Measurements from ENCODE around the gene DLGAP4. TPM values are rescaled to one million over a fixed set of nuclear protein-coding genes. Genes with fewer than 3 reads are reported as not detected.

DLGAP4 gene
- total and polyA plus RNA-seq, 10 donors, result 12.0 to 60.9 (median 45.9) TPM

GRCh38 chr20:36543184-36544133, 237.3 kb downstream of the DLGAP4 start:
- TF ChIP-seq POLR2A (IDR thresholded peaks at IDR 0.05) (no peak), POLR2AphosphoS5 (IDR thresholded peaks at IDR 0.05) (peak; percentile 16 to 54 (median 53))
- H3K27ac ChIP-seq, result peak overlapping the region in 7 of 8 donors; percentile 15 to 86 (median 81)
- intact Hi-C loops (cut with DNase I; ENCODE audit: low total_unique reads), result no loop called here
- H3K4me3 ChIP-seq, result peak overlapping the region in 6 of 8 donors; percentile 40 to 74 (median 50)
- peaks cover 0 to 13% (median 0%) of the 10 kb centered on the region in 7 donors for H3K27me3 ChIP-seq (replicated peaks in 1 of 7)
- peaks cover 0 to 38% (median 0%) of the 10 kb centered on the region in 6 donors for H3K36me3 ChIP-seq
- H3K4me1 ChIP-seq, result peaks cover 0 to 78% (median 43%) of the 10 kb centered on the region in 6 donors
- H3K9me3 ChIP-seq, result no peaks in the 10 kb centered on the region
- 66 to 84% (median 75%) methylated on average over 11 to 14 of the region's 14 CpGs for WGBS, 5 donors
- DNase-seq, result peak; percentile 67

- DNase-seq, result peak; percentile 65
- Histone ChIP-seq H3K36me3 (peaks cover 0 to 48% (median 0%) of the 10 kb centered on the region in 6 donors), H3K27me3 (replicated peaks in 1 of 7) (peaks cover 0 to 13% (median 0%) of the 10 kb centered on the region in 7 donors), H3K27ac (peak overlapping the region in 6 of 8 donors; percentile 15 to 86 (median 80)), H3K4me1 (peaks cover 0 to 78% (median 43%) of the 10 kb centered on the region in 6 donors), H3K4me3 (peak overlapping the region in 5 of 8 donors; percentile 23 to 74 (median 55)), H3K9me3 (no peaks in the 10 kb centered on the region)
- no peak for TF ChIP-seq POLR2A (IDR thresholded peaks at IDR 0.05)
- TF ChIP-seq POLR2AphosphoS5 (IDR thresholded peaks at IDR 0.05), result no peak
- TF ChIP-seq, protein P1, sequence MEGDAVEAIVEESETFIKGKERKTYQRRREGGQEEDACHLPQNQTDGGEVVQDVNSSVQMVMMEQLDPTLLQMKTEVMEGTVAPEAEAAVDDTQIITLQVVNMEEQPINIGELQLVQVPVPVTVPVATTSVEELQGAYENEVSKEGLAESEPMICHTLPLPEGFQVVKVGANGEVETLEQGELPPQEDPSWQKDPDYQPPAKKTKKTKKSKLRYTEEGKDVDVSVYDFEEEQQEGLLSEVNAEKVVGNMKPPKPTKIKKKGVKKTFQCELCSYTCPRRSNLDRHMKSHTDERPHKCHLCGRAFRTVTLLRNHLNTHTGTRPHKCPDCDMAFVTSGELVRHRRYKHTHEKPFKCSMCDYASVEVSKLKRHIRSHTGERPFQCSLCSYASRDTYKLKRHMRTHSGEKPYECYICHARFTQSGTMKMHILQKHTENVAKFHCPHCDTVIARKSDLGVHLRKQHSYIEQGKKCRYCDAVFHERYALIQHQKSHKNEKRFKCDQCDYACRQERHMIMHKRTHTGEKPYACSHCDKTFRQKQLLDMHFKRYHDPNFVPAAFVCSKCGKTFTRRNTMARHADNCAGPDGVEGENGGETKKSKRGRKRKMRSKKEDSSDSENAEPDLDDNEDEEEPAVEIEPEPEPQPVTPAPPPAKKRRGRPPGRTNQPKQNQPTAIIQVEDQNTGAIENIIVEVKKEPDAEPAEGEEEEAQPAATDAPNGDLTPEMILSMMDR (IDR thresholded peaks at IDR 0.05 in 8 of 11, conservative IDR thresholded peaks at IDR 0.05 in 3 of 11), result no peak
- WGBS, 5 donors, result 66 to 83% (median 77%) methylated on average over 11 to 15 of the region's 15 CpGs
- intact Hi-C loops (cut with DNase I; ENCODE audit: low total_unique reads), result no loop called here
Measured at GRCh38 chr20:36544134-36545018, 238.2 kb downstream of the DLGAP4 start.

DNA sequence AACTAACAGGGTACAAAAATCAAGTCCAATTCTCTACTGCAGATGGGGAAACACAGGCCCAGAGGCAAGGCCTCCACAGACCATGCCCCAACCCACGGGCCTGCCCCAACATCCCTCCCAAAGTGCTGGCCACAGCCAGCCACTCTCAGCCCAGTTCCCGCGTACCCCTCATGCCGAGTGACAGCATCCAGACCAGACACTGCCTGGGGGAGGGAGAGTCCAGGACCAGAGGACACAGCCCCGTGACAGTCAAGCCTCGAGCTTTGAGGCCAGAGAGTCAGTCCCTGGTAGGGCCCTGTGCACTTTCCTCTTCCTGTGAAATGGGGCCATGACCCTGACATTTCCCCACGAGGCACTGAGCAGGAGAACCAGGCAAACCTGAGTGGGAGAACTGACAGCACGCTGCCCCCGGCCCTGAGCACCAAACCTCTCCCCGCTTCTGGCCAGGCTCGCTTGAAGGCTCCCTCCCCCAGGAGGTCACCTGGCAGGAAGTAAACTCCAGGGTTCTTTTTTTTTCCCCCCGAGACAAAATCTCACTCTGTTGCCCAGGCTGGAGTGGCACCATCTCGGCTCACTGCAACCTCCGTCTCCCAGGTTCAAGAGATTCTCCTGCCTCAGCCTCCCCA, 240.1 kb downstream of the DLGAP4 start:
- Histone ChIP-seq H3K27me3 (replicated peaks in 1 of 7) (peaks cover 0 to 4% (median 0%) of the 10 kb centered on the region in 7 donors), H3K9me3 (no peaks in the 10 kb centered on the region), H3K4me3 (no peak overlapping the region), H3K36me3 (peaks cover 0 to 50% (median 0%) of the 10 kb centered on the region in 6 donors), H3K27ac (peak overlapping the region in 3 of 8 donors; percentile 22 to 46 (median 38)), H3K4me1 (peaks cover 0 to 77% (median 37%) of the 10 kb centered on the region in 6 donors)
- DNase-seq, result peak; percentile 66
- TF ChIP-seq POLR2AphosphoS5 (IDR thresholded peaks at IDR 0.05) (peak in 1 of 3 donors; percentile 13), POLR2A (IDR thresholded peaks at IDR 0.05) (no peak)
- intact Hi-C loops (cut with DNase I; ENCODE audit: low total_unique reads), result no loop called here
- WGBS, 5 donors, result 58 to 81% (median 75%) methylated on average over 14 of the region's 14 CpGs

DNA sequence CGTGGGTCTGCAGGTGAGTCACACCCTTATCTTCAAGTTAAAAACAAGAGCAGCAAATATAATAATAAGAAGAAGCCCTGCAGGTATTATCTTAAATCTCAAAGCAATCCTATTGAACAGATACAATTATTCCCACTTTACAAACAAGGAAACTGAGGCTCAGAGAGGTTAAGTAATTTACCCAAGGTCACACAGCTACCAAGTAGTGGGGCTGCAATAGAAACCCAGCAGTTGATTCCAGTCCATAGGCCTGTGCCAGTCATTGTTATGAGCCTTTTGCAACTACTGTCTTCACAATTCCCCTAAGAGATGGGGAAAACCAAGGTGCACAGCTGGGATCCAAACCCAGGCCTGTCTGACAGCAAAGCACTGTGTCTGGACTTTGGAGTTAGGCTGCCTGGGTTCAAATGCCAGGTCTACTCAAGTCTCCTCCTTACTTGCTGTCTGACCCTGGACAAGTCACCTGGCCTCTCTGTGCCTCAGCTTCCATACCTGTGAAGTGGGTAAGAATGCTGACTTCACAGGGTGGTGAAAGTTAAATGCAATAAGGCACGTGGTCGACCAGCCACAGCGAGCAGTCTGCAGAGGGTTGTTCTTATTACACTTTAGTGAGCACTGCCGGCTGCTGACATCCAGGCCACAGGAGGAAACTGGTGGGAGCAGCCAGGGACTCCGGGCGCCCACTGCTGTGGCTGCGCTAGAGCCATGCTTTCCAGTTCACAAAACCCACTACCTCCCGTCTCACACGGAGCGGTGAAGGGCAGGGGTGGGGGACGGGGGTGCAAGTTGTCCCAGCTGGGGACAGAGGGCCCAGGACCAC, 241.3 kb downstream of the DLGAP4 start:
- H3K9me3 ChIP-seq, result no peaks in the 10 kb centered on the region
- H3K4me3 ChIP-seq, result no peak overlapping the region
- no peak overlapping the region for H3K27ac ChIP-seq
- peaks cover 0 to 68% (median 27%) of the 10 kb centered on the region in 6 donors for H3K4me1 ChIP-seq
- 79 to 94% (median 87%) methylated on average over 9 to 12 of the region's 12 CpGs for WGBS, 5 donors
- no peaks in the 10 kb centered on the region for H3K27me3 ChIP-seq (replicated peaks in 1 of 7)
- H3K36me3 ChIP-seq, result peaks cover 0 to 50% (median 0%) of the 10 kb centered on the region in 6 donors
- intact Hi-C loops (cut with DNase I; ENCODE audit: low total_unique reads), result no loop called here
- peak; percentile 4 for DNase-seq
- TF ChIP-seq POLR2AphosphoS5 (IDR thresholded peaks at IDR 0.05) (no peak), POLR2A (IDR thresholded peaks at IDR 0.05) (no peak)
- TF ChIP-seq, protein P1 (IDR thresholded peaks at IDR 0.05 in 8 of 11, conservative IDR thresholded peaks at IDR 0.05 in 3 of 11), result no peak
